Activated CD4-positive, alpha-beta T cell treated with anti-CD3 and anti-CD28 coated beads, Interleukin-2, amount 50 U/mL, for 1 hour (primary cell): Measurements from ENCODE around the gene ACOX2.

Source experiments
- DNase-seq: peaks from one replicate; pipeline ENCODE4 v3.0.0-alpha.2; 2020

Gene ACOX2

GRCh38 chr3:58566398-58567250, 29.6 kb upstream of the ACOX2 start:
- DNase-seq = no peak

GRCh38 chr3:58565621-58566397, 28.8 kb upstream of the ACOX2 start:
- DNase-seq = no peak

- DNase-seq = no peak
Observed at GRCh38 chr3:58564456-58565160, 27.6 kb upstream of the ACOX2 start.

- no peak for DNase-seq
Observed at GRCh38 chr3:58564054-58564453, 27.1 kb upstream of the ACOX2 start.

- no peak for DNase-seq
Observed at GRCh38 chr3:58563386-58564035, 26.5 kb upstream of the ACOX2 start.

GRCh38 chr3:58562498-58562897, 25.5 kb upstream of the ACOX2 start:
- DNase-seq = no peak

- no peak for DNase-seq
Observed at GRCh38 chr3:58560771-58561311, 23.9 kb upstream of the ACOX2 start.

- DNase-seq = no peak
Observed at GRCh38 chr3:58559586-58559985, 22.6 kb upstream of the ACOX2 start.

- no peak for DNase-seq
Observed at GRCh38 chr3:58557491-58557890, 20.5 kb upstream of the ACOX2 start.

- no peak for DNase-seq
Observed at GRCh38 chr3:58556761-58557221, 19.8 kb upstream of the ACOX2 start.

- no peak for DNase-seq
Observed at GRCh38 chr3:58556001-58556400, 19.0 kb upstream of the ACOX2 start.

- no peak for DNase-seq
Observed at GRCh38 chr3:58555203-58555602, 18.2 kb upstream of the ACOX2 start.

- DNase-seq = no peak
Observed at GRCh38 chr3:58553003-58553402, 16.0 kb upstream of the ACOX2 start.

- no peak for DNase-seq
Observed at GRCh38 chr3:58551636-58552180, 14.7 kb upstream of the ACOX2 start.

- DNase-seq = no peak
Observed at GRCh38 chr3:58544541-58544940, 7.6 kb upstream of the ACOX2 start.

- DNase-seq = no peak
Observed at GRCh38 chr3:58540176-58540858, 3.3 kb upstream of the ACOX2 start.

- DNase-seq = no peak
Observed at GRCh38 chr3:58539626-58540025, 2.6 kb upstream of the ACOX2 start.

- no peak for DNase-seq
Observed at GRCh38 chr3:58537412-58538301, 667 bp upstream of the ACOX2 start.

- no peak for DNase-seq
Observed at GRCh38 chr3:58535531-58536500, 1.2 kb downstream of the ACOX2 start.
